Cerebellar cortex (tissue), 1 donor: ENCODE results near the gene B2M.
A peak's percentile ranks its signal among the peaks of the same experiment; 100 is the strongest.
"Not testable (repeated sequence)": the region's sequence is repeated elsewhere in the genome, so short reads cannot be mapped to it uniquely, and the experiment has no call there.

ENCODE experiments used
- DNase-seq: peaks from one replicate; pipeline ENCODE4 v3.0.0-alpha.2; 2015; ENCODE audit warnings: low spot score

The B2M gene

GRCh38 chr15:44726136-44726535, 14.8 kb downstream of the B2M start:
- no peak for DNase-seq

- DNase-seq: no peak
Observed at GRCh38 chr15:44726568-44727484, 15.5 kb downstream of the B2M start.

- DNase-seq: no peak
Observed at GRCh38 chr15:44727485-44728231, 16.3 kb downstream of the B2M start.

GRCh38 chr15:44728232-44728575, 16.9 kb downstream of the B2M start:
- DNase-seq: not testable (repeated sequence)

GRCh38 chr15:44728576-44729407, 17.5 kb downstream of the B2M start:
- peak; percentile 99 for DNase-seq

- peak; percentile 37 for DNase-seq
Observed at GRCh38 chr15:44729408-44730127, 18.3 kb downstream of the B2M start.

GRCh38 chr15:44734839-44735481, 23.6 kb downstream of the B2M start:
- DNase-seq: no peak

- no peak for DNase-seq
Observed at GRCh38 chr15:44735482-44736180, 24.3 kb downstream of the B2M start.

- no peak for DNase-seq
Observed at GRCh38 chr15:44736181-44736765, 25.0 kb downstream of the B2M start, which contains the start of gene TRIM69. Gene TRIM69 (plus strand): TSS chr15:44736528. CDS start chr15:44736705, 177 bp downstream.

GRCh38 chr15:44738340-44738984, 27.1 kb downstream of the B2M start:
- DNase-seq: peak; percentile 53

- DNase-seq: not testable (repeated sequence)
Observed at GRCh38 chr15:44739222-44739847, 28.0 kb downstream of the B2M start.

- not testable (repeated sequence) for DNase-seq
Observed at GRCh38 chr15:44743454-44743853, 32.1 kb downstream of the B2M start.

- no peak for DNase-seq
Observed at GRCh38 chr15:44753345-44753744, 42.0 kb downstream of the B2M start.

- DNase-seq: no peak
Observed at GRCh38 chr15:44763187-44763586, 51.9 kb downstream of the B2M start.

GRCh38 chr15:44763848-44764247, 52.5 kb downstream of the B2M start:
- DNase-seq: no peak

GRCh38 chr15:44765036-44765435, 53.7 kb downstream of the B2M start:
- no peak for DNase-seq
